HG02885 (cell line): Measurements from ENCODE around the gene AGT.
A peak's percentile ranks its signal among the peaks of the same experiment; 100 is the strongest.

Experiments
- ATAC-seq: cut with Tn5 transposase; IDR thresholded peaks from one replicate; pipeline ENCODE4 v1.9.1; 2021; ENCODE audit warnings: mild to moderate bottlenecking; ENCODE audit not compliant: unreplicated experiment, poor library complexity

AGT gene

DNA sequence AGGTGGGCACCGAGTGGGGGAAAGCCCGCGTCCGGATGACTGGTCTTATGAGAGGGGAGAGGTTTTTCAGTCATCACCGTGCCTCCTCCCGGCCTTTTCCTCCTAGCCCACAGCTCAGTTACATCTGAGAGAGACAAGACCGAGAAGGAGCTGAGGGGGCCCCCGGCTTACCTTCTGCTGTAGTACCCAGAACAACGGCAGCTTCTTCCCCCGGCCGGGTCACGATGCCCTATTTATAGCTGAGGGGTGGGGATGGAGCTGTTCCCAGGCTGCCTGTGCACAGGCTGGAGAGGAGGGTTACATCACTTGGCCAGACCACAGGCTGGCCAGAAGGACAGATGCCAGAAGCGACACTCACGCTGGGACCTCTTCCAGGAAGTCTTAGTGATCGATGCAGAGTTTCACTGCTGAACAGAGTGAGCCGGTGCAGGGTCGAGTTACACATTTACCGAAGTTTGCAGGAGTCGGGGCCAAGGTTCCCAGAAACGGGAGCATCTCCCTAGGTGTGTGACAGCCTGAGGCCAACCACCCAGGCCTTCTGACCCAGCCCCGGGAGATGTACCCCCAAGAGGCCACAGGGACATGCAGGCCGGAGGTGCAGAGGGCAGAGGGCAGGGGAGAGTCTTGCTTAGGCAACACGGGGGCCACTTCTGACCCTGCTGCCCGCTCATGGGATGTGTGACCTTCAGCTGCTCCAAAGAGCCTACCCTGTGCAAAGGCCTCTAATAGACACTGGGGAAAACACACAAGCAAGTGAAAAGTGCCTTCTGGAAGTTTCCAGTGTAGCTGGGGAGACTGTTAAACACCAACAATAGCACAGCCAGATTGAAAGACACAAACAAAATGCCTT lies at the start of gene AGT:
Gene AGT, minus strand, starts transcription at position 208 of the 850 bp plus-strand sequence. CDS start 3,299 bp downstream, outside the sequence.
- ATAC-seq = no peak

DNA sequence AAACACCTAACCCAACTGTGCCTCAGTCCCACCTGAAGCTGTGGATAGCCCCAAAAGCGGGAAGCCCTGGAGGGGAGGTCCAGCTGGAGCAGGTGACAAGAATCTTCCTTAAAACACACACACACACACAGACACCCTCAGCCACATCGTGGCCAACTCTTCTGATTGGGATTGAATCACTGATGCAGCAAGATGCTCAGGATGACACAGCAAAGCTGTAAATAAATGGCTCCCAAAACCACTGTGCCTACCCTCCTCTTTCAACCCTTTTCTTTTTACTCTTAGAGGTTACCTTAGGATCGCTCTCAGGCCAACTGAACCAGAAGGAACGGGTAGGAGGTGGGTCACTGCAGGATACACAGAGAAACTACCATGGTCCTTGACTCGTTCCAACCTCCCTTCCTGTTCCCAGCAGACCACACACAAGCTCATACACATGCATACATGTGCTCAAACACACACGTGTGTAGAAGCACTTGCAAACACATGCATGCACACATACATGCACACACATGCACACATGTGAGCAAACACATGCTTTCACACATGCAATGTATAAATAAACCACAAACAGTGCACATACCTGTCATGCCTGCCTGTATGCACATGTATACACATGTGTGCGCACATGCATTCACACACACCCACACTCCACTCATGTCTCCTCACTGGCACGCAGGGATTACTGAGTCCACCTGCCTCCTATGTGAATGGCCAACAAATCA lies 47.7 kb upstream of the AGT start:
- no peak for ATAC-seq

DNA sequence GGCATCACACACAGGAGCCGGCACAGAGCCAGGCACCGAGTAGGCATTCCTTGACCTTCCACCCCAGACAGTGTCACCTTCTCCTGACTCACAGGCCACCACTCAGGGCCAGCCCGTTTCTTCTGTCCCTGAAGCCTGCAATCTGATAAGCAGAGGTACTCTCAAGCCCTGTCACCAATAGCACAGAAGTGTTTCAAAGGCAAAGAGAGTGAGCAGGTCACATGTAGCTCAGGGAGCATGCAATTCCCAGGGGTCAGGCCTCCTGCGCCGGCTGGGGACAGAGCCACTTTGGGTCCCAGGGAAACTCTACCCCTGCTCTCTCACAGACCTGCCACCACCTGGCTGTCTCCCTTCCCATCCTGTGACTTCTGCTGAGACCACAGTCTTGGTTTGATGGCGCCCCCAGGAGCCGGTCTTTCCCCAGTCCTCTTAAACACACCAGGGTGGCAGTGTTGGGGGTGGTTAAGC lies 46.5 kb upstream of the AGT start:
- no peak for ATAC-seq

DNA sequence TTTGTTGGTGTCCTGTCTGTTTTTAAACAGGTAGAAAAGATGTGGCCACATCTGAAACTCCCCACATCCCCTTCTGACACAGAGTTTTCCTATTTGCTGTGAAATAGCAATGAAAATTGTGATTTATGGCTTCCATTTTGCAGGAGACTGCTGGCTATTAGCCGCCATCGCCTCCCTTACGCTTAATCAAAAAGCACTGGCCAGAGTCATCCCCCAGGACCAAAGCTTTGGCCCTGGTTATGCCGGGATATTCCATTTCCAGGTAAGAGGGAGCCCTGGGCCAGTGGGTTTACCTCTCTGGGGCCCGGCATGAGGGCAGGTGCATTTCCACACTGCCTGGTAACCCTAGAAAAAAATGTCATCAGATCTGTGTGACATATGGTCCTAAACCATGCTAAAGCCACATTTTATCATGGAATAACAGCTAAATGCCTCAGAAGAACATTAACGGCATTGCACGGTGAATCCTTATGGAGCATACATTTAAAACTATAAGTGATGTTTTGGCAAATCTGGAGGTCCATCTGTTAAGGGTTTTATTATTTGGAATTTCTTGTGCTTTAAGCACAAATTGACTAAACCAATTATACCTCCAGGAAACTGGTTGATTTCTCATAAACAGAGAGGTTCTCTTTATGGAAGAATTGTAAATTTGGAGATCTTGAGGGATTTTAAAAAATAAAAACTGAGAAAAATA lies 45.6 kb upstream of the AGT start:
- no peak for ATAC-seq

DNA sequence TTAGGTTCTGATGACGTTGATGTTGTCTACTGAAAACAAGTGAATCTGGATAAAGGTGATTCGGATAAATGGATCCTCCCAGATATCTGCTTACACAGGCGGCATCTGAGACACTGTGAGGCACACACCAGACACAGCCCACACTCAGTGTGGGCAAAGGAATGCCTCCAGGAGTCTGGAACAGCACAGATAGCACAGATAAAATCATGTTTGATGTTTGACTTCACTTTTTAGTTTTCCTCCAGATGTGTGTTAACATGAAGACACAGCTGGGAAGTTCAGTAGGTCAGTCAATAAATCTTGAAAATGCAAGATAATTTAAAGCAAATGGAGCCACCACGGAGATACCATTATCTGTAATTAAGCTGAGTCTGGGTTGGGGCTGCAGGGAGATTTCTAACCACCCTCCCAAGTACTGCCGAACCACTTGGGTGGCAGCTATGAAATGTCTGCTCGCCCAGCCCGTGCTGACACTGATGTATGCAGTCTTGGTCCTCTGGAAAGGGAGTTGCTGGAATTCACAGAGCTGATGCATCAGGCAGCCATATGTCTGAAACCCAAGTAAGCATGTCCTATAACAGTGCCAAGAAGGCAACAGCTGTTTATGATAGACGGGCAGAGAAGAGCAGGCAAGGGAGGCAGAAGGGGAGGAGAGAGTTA lies 44.9 kb upstream of the AGT start:
- ATAC-seq = no peak

DNA sequence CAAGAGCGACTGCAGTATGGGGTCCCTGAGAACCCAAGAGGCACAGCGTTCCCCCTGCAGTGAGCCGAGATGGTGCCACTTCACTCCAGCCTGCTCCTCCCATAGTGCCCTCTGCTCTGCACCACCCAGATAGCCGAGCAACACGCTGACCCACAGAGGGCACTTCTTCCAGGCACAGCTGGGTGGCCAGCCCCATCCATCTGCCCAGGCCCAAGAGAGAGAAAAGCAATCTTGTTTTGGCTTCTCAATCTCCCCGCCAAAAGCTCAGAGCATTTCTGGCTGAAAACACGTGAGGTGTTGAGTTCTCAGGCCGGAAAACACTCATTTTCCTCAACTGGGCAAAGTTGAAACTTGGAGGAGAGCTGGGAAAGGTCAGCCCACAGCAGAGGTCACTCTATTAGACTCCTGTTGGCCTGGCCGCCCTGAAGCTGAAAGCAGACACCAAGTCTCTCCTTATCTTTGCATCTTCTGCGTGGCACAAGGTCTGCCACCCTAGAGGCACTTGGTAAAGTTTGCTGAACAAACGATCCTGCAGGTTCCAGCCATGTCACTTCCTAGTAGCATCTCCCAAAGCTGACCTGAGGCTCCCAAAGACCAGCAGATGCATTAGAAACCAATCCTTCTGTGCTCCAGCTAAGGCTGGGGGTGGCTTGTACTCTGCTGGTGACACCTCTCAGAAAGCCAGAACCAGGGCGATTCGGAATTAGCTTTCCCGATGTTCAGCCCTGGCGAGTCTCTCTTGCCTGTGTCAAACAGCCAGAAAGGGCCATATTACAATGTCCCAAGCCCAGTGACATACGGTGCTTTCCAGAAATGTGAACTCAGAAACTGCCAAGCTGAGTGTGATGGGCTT lies 44.2 kb upstream of the AGT start:
- no peak for ATAC-seq

DNA sequence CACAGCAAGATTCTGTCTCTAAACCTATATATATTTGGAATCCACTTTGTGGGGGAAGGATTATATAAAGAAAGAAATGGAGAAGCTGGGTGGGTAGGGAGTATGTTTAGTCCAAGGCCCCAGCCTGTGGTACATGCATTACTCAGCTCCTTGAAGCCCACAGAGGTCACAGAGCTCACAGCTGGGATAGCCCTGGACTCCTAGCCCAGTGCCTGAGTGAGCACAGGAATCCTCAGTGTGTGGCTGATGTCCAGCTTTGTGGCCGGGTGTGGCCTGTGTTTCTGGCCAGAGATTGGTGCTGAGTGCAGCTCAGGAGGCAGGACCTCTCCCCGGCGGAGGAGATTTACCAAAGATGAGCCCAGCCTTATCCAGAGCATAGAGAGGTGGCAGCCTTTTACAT lies 40.9 kb upstream of the AGT start:
- no peak for ATAC-seq

DNA sequence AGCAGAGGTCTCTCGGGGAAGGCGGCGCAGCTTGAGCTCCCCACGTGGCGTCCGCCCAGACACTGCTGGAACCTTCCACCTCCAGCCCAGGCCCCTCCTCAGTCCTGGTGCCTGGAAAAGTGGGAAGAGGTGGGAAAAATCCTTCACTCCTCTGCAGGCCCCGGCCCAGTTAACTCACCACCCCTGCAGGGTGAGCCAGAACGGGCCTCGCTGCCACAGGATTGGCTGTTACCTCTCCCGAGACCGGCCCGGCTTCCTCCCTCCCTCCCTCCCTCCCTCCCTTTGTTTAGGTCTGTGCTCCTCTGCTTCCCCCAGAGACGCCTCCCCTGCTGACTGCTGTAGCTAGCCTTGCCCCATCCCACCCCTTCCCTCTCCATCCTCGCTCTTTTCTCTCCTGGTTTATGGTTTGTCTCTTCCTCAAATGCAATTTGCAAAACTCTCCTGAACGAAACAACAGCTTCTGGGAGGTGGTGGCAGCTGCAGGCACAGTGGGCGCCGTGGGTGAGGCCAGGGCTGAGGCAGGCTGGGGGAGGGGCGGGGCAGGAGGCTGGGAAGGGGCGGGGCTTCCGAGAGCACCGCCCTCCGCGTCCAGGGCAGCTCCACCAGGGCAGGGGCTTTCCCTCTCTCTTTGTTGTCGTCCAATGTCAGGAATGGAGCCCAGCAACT lies 39.8 kb upstream of the AGT start:
- no peak for ATAC-seq

DNA sequence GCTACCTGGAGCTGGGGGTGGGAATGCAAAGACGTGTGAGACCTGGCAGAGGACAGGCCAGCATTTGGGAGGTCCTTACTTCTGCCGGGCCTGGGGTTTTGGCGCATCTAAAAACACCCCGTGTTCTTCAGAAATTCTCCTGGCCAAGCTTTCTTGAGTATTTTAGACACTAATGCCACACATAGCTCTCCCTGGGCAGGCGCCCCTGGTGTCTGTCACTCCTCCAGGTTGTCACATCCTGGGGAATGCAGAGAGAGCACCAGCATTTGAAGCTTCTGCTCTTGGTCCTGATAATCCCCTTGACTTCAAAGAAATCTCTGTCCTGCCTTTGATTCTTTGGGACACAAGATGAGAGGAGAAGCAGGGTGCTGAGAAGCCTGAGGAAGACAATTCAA lies 39.3 kb upstream of the AGT start:
- no peak for ATAC-seq

DNA sequence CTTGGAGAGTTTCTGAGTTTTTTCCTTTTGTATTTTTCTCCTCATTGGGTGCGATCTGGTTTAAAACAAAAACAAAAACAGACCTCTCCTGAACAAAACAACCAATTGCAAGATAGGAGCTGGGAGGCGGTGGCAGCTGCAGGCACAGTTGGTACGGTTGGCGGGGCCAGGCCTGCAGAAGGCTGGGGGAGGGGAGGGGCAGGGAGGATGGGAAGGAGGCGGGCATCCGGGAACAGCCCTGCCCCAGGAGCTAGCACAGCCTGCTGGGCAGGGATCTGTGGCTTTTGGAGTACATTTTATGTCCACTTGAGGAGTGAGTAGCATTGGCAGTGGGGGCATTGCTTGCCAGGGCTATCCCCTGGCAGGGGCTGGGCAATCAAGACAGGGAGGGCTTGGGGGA lies 38.5 kb upstream of the AGT start:
- ATAC-seq = no peak

DNA sequence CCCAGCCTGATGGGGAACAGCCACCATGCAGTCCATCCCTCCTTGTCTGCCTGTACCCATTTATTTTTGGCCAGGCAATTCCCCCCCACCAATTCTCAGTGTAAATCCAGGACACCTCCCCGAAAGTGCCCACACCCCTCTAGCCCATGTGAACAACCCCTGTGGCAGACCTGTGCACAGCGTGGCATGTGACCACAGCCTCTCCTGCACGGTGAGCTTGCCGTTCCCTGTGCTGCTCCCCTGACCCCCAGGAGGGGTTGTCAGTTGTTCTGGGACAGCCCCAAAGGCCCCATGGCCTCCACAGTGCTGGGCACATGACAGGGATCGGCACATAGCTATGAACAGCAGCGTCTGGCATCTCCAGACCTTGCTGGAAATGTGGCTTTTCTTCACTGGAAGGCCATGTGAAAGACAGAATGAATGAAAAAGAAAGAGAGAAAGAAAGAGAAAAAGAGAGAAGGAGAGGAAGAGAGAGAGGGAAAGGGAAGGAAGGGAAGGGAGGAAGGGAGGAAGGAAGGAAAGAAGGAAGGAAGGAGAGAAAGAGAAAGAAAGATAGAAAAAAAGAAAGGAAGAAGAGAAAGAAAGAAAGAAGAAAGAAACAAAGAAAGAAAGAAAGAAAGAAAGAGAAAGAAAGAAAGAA lies 37.2 kb upstream of the AGT start:
- ATAC-seq = no peak

DNA sequence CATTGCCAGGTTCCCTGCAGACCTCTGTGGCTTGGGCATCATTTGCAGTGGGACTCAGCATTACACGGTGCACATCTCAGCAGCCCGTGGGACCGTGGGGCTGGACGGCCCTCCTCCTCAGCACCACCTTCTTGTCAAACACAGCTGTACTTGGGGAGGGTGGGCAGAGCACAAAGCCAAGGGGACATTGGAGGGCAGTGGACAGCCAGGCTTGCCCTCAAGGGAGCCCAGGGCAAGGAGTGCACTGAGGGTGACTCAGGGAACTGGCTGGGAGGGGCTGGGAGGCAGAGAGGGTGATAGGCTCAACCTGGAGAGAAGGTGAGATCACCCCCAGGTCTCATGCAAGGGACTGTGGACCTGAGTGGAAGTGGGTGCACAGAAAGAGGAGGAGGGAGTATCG lies 36.7 kb upstream of the AGT start:
- no peak for ATAC-seq

DNA sequence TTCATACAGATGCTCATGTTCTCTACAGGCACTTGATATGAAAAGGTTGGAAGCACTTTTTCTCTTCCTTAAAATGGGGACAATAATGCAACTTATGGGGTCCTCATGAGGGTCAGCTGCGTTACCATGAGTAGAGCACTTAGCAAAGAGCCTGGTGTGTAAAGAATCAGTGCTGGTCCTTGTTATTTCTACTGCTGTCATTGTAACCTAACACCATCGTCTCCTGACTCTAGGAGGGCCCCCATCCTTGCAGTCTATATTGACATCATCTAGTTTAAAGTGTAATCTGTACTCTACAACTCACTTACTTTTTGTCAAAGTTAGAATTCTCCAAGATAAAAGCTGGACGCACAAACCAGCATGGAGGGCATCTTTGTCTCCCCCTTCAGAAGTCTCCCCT lies 35.7 kb upstream of the AGT start:
- no peak for ATAC-seq

DNA sequence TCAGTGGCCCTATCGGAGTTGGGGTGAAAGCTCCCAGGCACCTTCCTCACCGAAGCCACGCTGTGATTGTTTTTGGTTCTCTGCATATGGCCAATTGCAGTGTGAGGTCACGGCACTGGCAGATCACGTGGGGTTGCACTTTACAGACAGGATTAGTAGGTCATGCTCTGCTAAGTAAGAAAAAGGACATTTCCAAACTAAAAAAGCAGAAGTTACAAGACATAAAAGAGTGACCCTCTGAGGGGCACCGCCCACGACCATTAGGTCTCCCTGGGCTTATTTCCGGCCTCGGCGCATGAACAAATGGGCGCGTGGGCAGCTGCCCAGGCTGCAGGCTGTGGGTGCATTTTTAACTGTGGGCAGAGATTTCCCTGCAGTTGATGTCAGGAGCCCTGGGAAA lies 35.2 kb upstream of the AGT start:
- ATAC-seq = peak; percentile 75

DNA sequence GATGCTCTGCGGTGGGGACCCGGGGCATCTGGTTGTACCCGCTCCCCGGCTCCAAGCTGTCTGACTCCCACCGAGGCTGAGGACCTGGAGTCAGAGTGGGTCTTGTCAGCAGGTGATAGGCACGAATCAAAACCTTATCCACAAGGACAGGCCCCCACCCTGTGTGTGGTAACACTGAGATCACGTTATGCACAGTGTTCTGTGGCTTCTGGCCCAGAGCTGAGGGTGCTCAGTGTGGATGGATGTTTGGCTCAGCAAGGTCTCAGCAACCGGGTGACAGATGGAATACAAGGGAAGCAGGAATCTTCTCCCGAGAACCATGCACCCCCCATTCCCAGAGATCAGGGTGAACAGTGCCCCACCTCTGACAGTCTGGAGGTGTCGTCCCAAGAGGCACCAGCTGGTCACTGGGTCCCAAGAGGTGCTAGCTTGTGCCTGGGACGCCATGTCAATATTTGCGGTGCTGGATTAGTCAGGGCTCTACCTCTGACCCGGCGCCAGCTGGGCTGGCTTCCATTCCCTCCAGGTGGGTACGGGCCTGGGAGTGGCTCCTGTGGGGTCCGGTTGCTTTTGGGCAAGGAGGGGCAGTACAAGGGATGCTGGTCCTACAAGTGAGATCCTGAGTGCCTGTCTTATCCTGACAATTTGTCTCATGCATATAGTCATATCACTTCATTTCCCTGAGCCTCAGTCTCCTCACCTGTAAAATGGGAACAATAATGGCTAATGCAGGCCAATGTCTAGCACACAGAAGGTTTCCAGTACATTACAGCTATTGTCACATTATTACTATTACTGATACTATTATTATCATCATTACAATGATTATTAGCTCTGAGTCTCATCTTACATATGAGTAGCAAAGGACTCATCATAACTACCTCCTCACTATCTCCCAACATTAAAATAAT lies 34.2 kb upstream of the AGT start:
- no peak for ATAC-seq

DNA sequence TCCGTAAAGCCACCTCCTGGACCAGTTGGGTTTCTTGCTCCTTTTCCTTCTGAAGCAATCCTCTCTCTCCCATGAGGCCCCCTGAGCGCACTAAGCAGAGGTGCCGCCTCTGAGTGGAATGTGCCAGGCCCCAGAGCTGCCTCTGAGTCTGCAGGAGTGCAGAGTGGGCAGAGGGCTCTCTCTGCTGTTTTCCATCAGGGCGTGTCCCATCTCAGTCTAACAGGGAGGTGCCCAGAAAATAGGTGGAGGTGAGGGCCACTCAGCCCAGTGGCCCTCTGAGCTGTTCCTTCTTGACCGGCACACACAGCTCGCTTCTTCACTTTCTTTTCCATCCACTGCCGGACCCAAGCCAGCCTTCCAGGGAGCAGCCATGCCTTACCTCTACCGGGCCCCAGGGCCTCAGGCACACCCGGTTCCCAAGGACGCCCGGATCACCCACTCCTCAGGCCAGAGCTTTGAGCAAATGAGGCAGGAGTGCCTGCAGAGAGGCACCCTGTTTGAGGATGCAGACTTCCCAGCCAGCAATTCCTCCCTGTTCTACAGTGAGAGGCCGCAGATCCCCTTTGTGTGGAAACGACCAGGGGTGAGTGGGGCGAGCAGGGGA lies 33.3 kb upstream of the AGT start, which contains the start of gene CAPN9:
Gene CAPN9, plus strand, starts transcription at position 262 of the 604 bp plus-strand sequence. Its CDS starts 109 bp downstream, at position 371.
- no peak for ATAC-seq

DNA sequence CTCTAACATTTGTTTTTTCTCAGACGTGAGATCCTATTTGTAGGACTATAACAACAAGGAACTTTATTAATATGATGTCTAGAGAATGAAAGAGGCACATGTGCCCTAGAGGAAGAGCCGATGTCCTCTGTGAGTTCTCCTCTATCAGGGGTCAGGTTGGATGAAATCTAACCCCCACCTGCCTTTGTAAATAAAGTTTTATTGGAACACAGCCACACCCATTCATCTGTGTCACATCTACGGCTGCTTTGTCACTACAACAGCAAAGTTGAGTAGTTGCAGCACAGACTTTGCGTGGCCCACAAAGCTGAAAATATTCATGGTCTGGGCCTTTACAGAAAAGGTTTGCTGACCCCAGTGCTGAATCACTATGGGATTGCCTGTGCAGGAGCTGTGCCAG lies 32.7 kb upstream of the AGT start:
- ATAC-seq = no peak
